Measurements from ENCODE around the gene CFAP299. TPM values are rescaled to one million over a fixed set of nuclear protein-coding genes. Genes with fewer than 3 reads are reported as not detected.
"Not testable (repeated sequence)": the region's sequence is repeated elsewhere in the genome, so short reads cannot be mapped to it uniquely, and the experiment has no call there.

The CFAP299 gene
- total RNA-seq = not detected
- long read RNA-seq = 0 reads

DNA sequence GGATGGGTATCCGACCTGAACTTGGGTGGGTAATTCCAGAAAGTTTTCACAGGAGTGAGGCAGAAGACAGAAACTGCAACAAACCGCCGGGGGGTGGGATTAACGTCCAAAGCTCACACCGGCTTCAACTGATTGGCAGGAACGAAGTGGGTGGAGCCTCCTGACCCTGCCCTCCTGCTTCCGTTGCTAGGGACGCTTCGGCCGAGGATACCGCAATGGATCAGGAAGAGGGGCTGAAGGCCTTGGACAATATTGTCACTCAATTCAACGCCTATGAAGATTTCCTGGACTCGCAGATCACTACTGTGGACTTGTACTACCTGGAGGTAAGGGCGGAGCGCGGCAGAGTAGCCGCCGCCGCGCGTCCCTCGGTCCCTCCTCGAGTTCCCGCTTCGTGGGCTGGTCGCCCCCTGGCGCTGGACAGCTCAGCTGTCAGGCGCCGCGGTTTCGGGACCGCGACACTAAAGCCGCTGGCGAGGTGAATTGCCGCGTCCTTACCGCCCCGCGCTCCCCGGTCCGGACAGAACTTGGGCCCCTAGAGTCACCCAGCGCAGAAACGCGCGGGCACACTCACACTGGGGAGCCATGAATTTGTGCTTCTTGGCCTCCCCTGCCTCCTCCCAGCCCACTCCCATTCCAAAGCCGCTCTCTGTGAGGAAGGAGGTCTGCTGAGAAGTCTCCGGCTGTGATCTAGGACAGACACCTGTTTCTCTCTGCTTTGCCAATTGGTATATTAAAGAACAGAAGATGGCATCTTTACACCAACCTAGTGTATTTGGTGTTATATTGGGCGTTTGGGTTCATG is at the start of gene CFAP299:
Gene CFAP299 (plus strand): TSS at position 177 of the 805 bp plus-strand sequence.
- no peak for DNase-seq (ENCODE audit: low spot score)

DNA sequence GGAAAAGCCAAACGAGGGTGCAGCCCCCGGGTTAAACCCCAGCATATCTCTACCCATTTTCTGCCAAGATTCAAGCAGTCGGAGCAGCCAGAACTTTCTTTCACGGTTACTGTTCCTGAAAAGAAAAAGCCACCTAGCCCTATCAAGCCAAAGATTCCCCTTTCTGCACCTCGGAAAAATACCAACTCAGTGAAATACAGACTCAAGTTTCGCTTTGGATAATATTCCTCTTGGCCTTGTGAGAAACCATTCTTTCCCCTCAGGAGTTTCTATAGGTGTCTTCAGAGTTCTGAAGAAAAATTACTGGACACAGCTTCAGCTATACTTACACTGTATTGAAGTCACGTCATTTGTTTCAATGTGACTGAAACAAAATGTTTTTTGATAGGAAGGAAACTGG is 49.1 kb upstream of the CFAP299 start:
- no peak for DNase-seq (ENCODE audit: low spot score)

DNA sequence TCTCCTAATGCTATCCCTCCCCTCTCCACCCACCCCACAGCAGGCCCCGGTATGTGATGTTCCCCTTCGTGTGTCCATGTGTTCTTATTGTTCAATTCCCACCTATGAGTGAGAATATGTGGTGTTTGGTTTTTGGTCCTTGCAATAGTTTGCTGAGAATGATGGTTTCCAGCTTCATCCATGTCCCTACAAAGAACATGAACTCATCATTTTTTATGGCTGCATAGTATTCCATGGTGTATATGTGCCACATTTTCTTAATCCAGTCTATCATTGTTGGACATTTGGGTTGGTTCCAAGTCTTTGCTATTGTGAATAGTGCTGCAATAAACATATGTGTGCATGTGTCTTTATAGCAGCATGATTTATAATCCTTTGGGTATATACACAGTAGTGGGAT is 44.9 kb upstream of the CFAP299 start:
- not testable (repeated sequence) for DNase-seq (ENCODE audit: low spot score)

DNA sequence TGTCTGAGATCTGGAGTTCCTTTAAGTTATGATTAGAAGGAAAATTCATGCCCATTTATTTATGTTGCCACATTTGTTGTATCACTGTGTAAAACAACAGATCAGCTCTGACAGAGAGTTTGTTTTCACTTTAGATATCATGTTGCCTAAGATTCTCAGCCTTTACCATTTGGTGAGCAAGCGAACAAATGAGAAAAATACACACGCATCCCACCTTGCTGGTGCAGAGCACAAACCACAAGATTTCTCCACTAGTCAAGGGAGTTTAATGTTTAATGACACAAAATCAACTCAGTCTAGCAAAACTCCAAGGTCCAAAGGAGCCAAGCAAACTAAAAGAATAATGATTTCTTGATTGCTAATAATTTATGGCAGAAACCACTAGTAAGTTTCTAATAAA is 41.3 kb upstream of the CFAP299 start:
- no peak for DNase-seq (ENCODE audit: low spot score)

DNA sequence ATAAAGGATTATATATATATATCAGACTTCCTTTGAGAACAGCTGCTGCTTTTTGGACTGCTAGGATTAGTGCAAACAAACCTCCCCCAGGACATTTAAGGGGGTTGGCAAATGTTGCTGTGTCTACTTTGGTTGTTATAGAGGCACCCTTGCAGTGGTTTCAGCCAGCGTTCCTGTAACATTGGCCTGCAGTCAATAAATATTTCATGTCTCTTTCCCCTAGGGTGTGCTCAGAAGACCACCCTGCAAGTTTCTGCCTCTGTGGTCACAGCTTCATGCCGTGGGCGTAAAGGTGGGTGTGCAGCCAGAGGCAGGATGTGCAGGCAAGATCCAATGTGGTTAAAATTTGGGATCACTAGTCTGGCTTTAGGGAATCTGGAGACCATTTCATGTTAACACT is 40.2 kb upstream of the CFAP299 start:
- no peak for DNase-seq (ENCODE audit: low spot score)

DNA sequence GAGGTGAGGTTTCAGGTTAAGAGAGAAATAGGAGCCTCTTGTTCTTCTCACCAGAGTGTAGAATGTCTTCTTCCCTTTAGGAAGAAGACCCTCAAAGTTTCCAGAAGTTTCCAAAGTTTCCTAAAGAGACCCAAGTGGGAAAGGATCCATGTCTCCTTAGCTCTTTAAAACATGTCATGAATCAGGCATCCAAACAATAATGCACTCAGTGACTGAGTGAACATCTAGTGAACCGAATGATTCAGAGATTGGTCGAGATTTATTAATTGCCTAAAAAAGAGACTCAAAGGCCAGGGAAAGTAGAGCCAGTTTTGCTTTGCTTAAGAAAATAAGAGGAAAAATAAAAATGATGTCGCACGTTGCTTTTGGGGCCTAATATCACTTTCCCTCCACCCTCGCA is 39.7 kb upstream of the CFAP299 start:
- DNase-seq (ENCODE audit: low spot score) = no peak

DNA sequence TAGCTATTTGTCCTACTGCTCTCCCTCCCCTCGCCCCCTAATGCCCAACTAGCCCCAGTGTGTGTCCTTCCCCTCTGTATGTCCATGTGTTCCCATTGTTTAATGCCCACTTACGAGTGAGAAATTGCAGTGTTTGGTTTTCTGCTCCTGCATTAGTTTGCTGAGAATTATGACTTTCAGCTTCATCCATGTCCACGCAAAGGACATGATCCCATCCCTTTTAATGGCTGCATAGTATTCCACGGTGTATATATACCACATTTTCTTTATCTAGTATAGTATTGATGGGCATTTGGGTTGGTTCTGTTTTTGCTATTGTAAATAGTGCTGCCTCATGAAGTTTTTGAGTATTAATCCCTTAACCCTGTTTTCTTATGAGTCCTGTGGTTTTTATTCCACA is 33.6 kb upstream of the CFAP299 start:
- no peak for DNase-seq (ENCODE audit: low spot score)

DNA sequence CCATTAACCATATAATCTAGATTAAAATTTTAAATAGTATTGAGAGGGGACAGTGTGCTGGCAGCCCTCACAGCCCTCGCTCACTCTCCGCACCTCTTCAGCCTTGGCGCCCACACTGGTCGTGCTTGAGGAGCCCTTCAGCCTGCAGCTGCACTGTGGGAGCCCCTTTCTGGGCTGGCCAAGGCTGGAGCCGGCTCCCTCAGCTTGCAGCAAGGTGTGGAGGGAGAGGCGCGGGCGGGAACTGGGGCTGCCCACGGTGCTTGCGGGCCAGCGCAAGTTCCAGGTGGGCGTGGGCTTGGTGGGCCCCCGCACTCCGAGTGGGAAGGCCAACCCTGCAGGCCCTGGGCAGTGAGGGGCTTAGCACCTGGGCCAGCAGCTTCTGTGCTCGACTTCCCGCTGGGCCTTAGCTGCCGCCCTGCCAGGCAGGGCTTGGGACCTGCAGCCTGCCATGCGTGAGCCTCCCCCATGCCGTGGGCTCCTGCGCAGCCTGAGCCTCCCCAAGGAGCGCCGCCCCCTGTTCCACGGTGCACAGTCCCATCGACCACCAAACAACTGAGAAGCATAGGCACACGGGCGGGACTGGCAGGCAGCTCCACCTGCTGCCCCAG is 32.8 kb upstream of the CFAP299 start:
- DNase-seq (ENCODE audit: low spot score) = no peak

DNA sequence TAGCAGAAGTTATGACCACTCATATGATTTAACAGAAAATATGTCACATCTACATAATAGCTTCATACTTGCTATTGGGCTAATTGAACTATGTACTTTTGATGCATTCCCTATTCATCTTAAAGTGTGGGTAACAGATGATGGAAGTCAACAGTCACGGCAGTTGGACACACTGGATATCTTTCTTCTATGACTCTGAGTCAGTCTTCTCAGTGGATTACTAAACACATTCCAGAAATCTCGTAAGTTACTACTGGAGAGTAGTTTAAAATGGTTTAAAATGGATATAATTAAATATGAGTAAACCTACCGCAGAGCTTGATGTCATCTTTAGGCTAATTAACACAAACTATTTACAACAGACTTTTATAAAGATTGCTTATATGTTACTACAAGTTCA is 30.1 kb upstream of the CFAP299 start:
- DNase-seq (ENCODE audit: low spot score) = no peak

DNA sequence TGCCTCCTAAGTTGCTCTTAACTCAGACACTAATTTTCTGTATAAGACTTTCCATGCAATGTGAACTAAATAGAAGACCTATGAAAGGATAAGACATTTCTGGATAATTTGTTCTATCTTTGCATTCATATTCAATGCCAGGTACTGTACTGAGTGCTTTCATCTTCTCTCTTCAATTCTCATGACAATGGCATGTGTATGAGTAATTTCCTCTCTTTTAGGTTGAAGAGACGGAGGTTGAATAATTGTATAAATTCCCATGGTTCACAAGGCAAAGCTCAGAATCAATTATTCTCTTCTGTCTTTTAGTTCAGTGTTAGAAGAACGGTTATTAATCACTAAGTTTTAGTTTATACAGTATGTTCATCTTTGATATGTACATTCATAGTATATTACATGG is 29.3 kb upstream of the CFAP299 start:
- DNase-seq (ENCODE audit: low spot score) = no peak

DNA sequence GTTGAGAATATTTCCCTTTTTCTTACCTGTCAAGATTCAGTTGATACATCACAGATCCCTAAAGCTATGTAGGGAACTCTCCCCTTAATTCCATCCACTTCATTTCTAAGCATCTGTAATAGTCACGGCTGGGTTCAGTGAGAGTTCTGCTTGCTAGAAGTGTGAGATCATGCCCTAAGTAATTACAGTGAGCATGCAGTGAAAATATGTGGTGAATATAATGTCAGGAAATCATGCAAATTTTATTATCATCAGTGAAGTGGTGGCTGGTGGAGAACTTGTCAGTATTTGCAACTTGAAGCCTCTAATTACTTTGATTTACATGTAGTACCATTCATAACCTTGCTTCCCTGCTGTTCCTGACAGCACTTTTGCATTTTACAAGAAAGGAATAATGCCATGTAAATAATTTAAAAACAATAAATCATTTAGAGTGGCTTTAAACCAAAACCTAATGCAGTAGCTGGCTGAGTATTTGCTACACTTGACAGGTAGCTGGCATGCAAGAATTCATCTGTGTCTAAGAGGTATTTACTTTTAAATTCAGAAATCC is 28.3 kb upstream of the CFAP299 start:
- DNase-seq (ENCODE audit: low spot score) = no peak

DNA sequence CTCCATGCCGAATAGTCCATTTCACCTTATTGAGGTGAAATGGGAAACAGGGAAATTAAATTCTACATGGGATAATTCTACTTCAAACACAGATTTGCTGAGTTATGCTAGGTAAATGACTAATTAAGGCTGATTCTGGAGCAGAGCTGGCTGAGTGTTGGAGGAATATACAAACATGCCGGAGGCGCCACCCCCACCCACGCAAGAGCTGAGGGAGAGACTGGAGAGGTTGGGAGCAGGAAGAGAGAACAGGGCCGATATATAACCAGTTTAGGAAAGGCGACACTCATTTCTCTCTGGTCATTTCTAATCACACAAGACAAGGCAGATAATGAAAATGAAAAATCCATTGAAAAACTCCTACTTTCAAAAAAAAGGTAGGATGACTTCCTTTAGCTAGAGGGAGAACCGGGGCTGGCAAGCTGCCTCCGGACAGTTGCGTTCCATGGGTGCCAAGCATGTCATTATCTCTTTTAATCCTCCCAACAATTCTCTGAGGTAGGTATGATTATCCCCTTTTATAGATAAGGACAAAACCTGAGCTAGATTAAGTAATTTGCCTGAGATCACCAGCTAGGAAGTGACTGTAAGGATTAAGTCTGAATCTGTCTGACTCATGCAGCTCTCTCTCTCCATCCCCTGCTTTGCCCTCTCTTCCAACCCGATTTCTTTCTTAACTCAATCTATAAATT is 27.6 kb upstream of the CFAP299 start:
- no peak for DNase-seq (ENCODE audit: low spot score)

DNA sequence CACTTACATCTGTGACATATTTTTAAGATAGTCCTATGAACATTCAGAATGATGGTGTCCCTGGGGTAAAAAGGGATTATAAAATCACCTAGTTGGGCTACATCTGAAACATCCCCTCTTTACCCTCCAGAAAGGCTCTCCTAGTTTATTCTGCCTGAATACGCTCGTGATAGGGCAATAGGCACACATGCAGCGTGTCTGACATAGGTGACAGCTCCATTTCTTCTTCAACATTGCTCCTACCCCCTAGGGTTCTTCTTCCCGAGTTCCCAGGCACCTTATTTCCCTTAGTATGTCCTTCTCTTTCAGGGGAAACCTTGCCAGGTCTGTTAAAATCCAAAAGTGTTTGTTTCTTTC is 27.1 kb upstream of the CFAP299 start:
- no peak for DNase-seq (ENCODE audit: low spot score)

DNA sequence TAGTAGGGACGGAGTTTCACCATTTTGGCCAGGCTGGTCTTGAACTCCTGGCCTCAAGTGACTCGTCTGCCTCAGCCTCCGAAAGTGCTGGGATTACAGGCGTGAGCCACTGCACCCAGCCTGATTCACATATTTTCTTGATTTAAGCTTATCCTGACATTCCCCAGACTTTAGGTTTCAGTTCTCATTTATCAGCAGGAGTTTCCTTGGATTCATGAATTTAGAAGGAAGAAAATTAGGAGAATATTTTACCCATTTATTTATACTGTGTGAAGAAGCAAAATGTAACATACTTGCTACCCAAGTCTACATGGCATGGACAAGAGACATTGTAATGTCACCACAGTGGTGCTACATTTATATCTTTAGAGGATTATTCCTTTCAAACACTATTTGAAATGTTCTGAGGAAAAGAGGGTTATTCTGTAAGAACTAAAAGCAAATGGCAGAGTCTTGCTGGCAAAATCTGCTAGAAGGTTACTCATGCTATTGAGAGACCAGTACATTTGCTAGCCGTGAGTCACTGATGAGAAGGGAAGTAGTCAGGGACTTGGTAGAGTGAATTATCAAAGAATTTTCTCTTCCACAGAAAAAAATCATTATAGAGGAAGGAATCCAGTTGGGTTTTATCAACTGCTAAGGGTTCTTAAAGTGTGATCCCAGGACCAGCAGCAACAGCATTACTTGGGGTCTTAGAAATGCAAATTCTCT is 26.1 kb upstream of the CFAP299 start:
- no peak for DNase-seq (ENCODE audit: low spot score)

DNA sequence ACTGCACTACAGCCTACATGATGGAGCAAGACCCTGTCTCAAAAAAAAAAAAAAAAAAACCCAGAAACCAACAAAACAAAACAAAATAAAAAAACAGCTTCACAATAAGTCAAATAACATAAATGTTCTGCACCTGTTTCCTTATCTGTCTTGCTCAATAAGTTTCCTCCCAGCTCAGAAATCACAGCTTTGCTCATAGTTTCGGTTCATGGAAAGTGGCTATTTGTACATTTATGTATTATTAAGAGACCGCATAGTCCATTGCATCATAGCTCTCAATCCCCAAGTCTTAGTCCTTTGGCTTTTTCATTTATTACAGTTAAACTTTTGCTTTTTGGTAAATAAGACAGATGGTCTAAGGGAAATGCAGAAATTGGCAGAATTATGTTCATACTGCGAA is 24.4 kb upstream of the CFAP299 start:
- no peak for DNase-seq (ENCODE audit: low spot score)

DNA sequence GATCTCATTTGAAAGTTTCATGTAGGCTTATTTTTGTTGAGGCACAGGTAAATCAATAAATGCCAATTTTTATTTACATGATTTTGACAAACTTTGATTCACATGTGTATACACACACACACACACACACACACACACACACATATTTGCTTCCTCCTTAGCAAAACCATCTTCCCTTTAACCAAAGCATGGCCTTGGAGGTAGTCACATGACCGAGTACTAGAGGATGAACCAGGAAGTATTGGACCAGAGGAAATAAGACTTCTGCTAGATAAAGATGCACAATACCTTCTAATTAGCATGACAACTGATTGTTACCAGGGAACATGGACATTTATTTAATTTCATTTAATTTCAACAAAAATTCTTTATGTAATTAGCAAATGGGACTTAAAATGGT is 23.4 kb upstream of the CFAP299 start:
- DNase-seq (ENCODE audit: low spot score) = no peak

DNA sequence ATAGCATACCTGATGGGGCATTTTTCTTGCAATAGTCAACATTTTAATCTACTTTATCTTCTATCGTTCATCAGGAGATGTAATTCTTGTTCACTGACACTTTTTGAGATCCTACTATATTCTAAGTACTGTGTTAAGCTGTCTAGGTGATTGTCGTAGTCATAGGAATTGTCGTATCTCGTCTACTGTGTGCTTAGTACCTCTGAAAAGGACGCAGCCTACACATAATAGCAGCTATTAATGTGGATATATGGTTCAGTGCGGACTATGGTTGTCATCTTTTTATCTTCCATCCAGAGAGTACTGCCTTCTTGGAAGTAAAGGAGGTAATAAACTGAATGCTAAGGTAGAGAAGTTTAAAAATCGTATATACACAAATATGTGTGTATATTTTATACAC is 21.9 kb upstream of the CFAP299 start:
- DNase-seq (ENCODE audit: low spot score) = no peak

DNA sequence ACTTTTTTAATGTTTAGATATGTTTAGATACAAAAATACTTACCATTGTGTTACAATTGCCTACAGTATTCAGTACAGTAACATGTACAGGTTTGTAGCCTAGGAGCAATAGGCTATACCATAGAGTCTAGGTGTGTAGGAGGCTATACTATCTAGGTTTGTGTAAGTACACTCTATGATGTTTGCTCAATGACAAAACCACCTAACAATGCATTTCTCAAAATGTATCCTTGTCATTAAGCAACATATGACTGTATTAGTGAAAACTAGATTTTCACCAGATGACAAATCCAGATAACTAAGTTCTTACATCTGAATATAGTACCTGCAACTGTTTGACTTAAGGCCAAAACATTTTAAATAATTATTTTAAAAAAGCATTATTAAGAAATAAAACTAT is 19.7 kb upstream of the CFAP299 start:
- not testable (repeated sequence) for DNase-seq (ENCODE audit: low spot score)

DNA sequence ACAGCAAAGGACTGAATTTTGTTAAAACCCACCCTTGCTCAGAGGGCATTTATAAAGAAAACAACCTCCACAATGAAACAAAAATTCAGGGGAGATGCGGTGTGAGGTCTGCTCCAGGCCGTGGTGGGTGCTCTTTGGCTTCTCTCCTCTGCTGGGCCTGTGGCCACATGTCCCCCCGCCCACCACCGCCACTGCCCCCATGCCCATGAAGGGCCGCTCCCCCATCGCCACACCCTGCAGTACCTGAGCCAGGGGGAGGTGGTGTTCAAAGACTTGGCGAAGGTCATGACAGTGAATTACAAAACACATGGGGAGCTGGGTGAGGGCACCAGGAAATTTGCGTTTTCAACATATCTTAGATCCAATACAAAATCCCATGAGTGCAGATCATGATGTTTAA is 14.2 kb upstream of the CFAP299 start:
- DNase-seq (ENCODE audit: low spot score) = no peak

DNA sequence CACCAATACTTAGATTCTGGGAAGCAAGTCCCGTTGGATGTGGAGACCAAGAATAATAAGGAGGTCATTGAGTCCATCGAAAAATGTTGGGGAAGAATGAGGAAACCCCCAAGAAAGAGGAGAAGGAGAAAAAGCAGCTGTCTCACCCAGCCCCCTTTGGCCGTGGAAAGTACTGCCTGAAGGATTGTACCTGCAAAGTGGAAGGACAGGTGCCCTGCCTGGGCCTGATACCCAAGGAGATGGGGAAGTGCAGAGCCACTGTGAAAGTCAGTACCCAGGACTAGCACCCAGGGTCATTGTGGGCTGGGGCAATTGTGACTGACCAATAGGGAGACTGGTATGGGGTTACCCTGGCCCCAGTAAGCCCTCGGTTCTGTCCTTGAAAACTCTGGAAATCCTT is 13.8 kb upstream of the CFAP299 start:
- DNase-seq (ENCODE audit: low spot score) = no peak

DNA sequence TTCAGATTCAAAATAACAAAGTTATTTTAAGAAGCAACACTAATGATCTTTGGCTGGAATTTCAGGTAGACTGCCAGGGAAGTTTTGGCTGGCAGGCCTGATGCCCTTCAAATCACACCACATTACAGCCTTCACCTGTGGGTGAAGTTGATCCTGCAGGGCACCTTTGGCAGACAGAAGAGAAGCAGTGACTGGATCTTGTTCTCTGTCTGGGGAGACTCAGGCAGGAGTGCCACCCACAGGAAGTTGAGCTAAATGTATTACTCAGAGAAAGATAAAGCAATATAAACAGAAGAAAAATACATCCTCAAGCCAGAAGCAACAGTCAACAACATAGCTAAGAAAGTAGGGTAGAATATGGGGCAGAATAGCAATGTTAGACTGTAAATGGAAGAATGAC is 12.8 kb upstream of the CFAP299 start:
- no peak for DNase-seq (ENCODE audit: low spot score)

DNA sequence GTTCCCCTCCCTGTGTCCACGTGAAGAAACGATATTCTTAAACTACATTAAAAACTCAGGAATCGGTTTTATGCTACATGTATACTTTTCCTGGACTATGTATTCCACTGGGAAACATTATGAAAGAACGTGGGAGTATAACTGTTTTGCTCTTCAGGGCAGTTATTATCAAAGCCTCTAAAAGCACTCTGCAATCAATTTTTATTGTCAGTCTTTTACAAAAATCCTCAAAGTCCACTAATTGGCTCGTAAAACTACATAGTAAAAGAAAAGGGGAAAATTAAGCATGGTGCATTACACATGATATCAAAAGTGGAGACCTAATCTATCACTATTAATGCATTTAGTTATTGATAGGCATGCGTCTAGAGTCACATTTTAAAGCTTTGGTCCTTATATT is 11.4 kb upstream of the CFAP299 start:
- DNase-seq (ENCODE audit: low spot score) = no peak

All from mesenteric fat pad (tissue), 1 donor.